Measurements from ENCODE around the gene PPP3CA.

Gene PPP3CA

DNA sequence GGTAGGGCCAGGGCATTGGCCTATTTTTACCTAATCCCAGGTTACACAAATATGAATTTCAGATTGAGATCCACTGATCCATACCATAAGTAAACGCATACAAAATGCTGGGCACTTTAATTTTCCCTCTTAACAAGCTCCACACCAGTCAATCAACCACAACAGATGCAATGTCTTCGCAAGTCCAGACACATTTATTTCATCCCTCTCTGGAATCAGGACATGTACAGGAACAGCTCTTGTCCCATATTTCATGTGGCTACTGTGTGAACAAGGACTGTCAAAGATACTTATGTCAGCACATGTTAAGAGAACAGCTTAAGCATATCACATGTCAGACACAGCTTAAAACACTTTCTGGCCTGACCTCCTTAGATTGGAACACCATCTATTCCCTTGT, 145.9 kb downstream of the PPP3CA start:
- H3K4me2 ChIP-seq = no peak overlapping the region
- no peak overlapping the region for H3K9ac ChIP-seq

GRCh38 chr4:101200561-101200960, 146.8 kb downstream of the PPP3CA start:
- Histone ChIP-seq H3K4me3 (IDR thresholded peaks at IDR 0.05; ENCODE audit: insufficient read depth, low read depth, low read length) (no peak overlapping the region), H3K4me2 (no peak overlapping the region), H4K20me1 (ENCODE audit: insufficient read depth) (no peaks in the 10 kb centered on the region), H2AFZ (ENCODE audit: low read depth) (no peak overlapping the region), H3K36me3 (ENCODE audit: insufficient read depth) (no peaks in the 10 kb centered on the region), H3K79me2 (ENCODE audit: insufficient read depth, low read depth) (peaks cover 6% of the 10 kb centered on the region; the same call in 1 of the 2 replicates), H3K9ac (no peak overlapping the region), H3K27me3 (ENCODE audit: insufficient read depth, low read depth) (no peaks in the 10 kb centered on the region), H3K27ac (no peak overlapping the region), H3K4me1 (ENCODE audit: low read depth, poor library complexity, severe bottlenecking) (no peaks in the 10 kb centered on the region)
- TF ChIP-seq, protein P1, sequence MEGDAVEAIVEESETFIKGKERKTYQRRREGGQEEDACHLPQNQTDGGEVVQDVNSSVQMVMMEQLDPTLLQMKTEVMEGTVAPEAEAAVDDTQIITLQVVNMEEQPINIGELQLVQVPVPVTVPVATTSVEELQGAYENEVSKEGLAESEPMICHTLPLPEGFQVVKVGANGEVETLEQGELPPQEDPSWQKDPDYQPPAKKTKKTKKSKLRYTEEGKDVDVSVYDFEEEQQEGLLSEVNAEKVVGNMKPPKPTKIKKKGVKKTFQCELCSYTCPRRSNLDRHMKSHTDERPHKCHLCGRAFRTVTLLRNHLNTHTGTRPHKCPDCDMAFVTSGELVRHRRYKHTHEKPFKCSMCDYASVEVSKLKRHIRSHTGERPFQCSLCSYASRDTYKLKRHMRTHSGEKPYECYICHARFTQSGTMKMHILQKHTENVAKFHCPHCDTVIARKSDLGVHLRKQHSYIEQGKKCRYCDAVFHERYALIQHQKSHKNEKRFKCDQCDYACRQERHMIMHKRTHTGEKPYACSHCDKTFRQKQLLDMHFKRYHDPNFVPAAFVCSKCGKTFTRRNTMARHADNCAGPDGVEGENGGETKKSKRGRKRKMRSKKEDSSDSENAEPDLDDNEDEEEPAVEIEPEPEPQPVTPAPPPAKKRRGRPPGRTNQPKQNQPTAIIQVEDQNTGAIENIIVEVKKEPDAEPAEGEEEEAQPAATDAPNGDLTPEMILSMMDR (conservative IDR thresholded peaks at IDR 0.05; ENCODE audit: low read depth, low read length) = no peak

More for the DNA sequence above, 145.9 kb downstream of the PPP3CA start:
- no peak overlapping the region for H2AFZ ChIP-seq (ENCODE audit: low read depth)
- no peak overlapping the region for H3K27ac ChIP-seq
- H4K20me1 ChIP-seq (ENCODE audit: insufficient read depth) = no peaks in the 10 kb centered on the region
- H3K4me3 ChIP-seq (IDR thresholded peaks at IDR 0.05; ENCODE audit: insufficient read depth, low read depth, low read length) = no peak overlapping the region
- peaks cover 6% of the 10 kb centered on the region; the same call in 1 of the 2 replicates for H3K79me2 ChIP-seq (ENCODE audit: insufficient read depth, low read depth)
- no peaks in the 10 kb centered on the region for H3K36me3 ChIP-seq (ENCODE audit: insufficient read depth)
- H3K4me1 ChIP-seq (ENCODE audit: low read depth, poor library complexity, severe bottlenecking) = no peaks in the 10 kb centered on the region
- TF ChIP-seq, protein P1 (conservative IDR thresholded peaks at IDR 0.05; ENCODE audit: low read depth, low read length) = no peak
- H3K27me3 ChIP-seq (ENCODE audit: insufficient read depth, low read depth) = no peaks in the 10 kb centered on the region

DNA sequence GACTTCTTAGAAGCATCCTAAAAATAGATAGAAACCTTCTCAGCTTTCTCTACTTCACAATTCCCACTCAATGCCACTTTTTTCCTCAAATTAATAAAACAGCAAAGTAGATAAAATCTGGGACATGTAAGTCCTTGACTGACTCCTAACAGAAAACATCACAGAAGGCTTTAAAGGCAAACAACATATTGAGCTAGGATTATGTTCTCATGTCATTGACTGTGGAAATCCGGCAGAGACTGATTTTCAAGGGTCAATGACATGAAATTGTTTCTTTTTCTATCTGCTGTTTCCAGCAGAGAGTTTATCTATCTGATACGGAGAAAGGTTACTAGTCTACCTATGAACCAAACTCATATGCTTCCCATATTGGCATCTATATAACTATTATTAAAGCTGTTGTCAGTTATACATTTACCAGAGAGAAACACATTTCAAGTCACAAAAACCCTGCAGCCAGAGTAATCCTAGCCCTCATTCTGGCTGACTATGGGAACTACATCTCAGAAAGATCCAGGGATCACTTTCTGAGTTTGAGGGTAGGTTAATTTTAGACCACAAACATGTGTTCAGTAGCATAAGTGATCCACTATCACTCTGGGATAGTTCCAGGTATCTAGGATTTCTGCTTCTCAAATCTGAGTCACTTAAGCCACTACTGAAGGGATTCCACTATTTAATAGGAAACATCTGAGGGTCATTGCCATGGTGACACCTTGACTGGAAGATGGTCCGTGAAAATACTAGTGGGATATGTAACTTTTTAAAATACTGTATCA, 147.6 kb downstream of the PPP3CA start:
- Histone ChIP-seq H3K4me3 (IDR thresholded peaks at IDR 0.05; ENCODE audit: insufficient read depth, low read depth, low read length) (no peak overlapping the region), H3K27me3 (ENCODE audit: insufficient read depth, low read depth) (no peaks in the 10 kb centered on the region), H3K9ac (no peak overlapping the region), H3K4me2 (no peak overlapping the region), H4K20me1 (ENCODE audit: insufficient read depth) (no peaks in the 10 kb centered on the region), H2AFZ (ENCODE audit: low read depth) (no peak overlapping the region), H3K27ac (no peak overlapping the region), H3K79me2 (ENCODE audit: insufficient read depth, low read depth) (peaks cover 6% of the 10 kb centered on the region; the same call in 1 of the 2 replicates), H3K36me3 (ENCODE audit: insufficient read depth) (no peaks in the 10 kb centered on the region), H3K4me1 (ENCODE audit: low read depth, poor library complexity, severe bottlenecking) (no peaks in the 10 kb centered on the region)
- TF ChIP-seq, protein P1 (conservative IDR thresholded peaks at IDR 0.05; ENCODE audit: low read depth, low read length) = no peak

DNA sequence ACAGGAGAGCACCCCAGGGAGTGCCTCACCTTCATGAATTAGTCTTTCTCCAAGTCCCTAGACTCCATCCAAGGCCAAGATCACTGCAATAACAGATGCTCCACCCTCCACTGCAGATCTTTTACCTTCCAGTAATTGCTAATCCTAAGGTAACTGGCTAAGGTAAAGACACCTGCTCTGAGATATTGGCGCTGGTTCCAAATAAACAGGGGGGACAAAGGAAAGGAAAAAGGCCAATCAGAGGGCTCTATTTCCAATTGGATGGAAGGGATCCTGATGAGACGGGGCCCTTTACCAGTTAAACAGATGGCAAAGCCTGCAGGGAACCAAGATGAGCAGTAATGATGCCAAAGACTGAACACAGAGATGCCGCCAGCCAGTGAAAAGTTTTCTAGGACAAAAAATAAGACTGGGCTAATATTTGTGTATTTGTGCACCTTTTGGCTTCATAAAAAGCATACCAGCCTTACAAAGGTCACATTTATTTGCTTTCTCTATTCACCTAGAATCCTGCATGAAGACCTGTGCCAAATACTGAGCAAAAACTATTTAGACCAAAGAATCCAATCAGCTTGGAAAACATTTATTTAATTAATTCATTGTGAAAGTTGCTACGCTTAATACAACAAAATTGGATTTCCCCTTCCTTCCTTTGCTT, 148.5 kb downstream of the PPP3CA start:
- Histone ChIP-seq H3K9ac (no peak overlapping the region), H3K4me1 (ENCODE audit: low read depth, poor library complexity, severe bottlenecking) (no peaks in the 10 kb centered on the region), H4K20me1 (ENCODE audit: insufficient read depth) (no peaks in the 10 kb centered on the region), H3K4me3 (IDR thresholded peaks at IDR 0.05; ENCODE audit: insufficient read depth, low read depth, low read length) (no peak overlapping the region), H2AFZ (ENCODE audit: low read depth) (no peak overlapping the region), H3K27me3 (ENCODE audit: insufficient read depth, low read depth) (no peaks in the 10 kb centered on the region), H3K4me2 (no peak overlapping the region), H3K36me3 (ENCODE audit: insufficient read depth) (no peaks in the 10 kb centered on the region), H3K79me2 (ENCODE audit: insufficient read depth, low read depth) (peaks cover 6% of the 10 kb centered on the region; the same call in 1 of the 2 replicates), H3K27ac (no peak overlapping the region)
- TF ChIP-seq, protein P1 (conservative IDR thresholded peaks at IDR 0.05; ENCODE audit: low read depth, low read length) = no peak

Measured in KMS-11 (cell line).